Measurements from ENCODE around the gene TMEM26.

Gene TMEM26

DNA sequence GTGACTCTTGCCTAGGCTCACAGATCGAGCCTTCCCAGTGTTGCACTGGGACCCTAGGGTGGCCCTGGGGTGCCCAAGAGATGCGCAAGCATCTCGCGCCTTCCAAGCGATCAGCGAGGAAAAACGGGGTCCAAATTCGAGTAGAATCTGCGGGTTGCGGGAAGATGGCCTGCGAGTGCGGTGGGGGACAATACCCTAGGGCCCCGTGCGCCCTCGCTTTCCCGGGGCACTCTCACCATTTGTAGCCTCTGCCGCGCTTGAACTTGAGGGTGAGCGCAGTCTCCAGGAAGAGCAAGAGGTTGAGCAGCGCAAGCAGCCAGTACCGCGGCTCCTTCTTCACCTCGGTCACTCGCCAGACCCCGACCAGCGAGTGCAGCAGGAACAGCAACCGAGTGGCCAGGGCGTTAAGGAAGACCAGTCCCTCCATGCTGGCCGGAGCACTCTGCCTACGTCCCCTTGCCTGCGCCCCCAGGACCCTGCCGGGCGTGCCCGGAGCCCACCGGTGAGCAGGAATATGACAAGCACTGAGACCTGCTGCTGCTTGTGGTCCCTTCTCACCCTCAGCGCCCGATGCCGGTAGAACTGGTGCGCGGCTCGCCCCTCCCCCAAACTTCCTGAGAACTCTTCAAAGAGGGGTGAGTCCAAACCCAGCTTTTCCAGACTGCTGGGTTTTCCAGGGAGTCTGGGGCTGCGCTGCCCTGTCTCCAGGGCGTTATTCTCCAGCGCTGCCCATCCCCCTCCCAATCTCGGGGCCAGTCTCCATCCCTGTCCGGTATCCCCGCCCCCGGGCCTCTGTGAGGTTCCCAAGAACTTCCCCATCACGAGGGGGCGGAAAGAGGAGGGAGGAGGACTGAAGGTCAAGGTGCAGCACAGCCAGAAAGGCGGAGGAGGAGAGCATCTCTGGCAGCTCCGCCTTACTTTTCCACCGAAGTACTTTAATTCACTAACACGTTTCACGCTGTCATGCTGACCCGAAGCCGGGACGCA is at the start of gene TMEM26:
TSS of gene TMEM26 (minus strand) at position 727 of the 987 bp plus-strand sequence. CDS start at position 427, 300 bp downstream.
- no peak for DNase-seq

DNA sequence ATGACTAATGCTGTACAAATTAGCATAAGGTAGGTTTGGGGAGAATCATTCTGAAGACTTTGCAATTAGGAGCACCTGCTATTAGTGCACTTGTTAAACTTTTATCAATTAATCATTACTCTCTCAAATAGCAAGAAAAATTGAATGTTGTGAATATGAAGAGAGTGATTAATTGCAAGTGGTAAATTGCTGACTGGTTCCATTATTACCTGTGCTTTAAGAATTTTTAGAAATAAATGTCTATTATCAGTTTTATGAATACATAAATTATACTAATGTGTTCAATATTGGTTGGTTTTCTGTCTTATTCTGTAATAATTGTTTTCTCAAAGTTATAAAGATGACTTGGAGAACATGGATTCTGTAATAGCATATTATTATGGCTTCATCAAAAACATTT is 47.3 kb upstream of the TMEM26 start:
- no peak for DNase-seq

DNA sequence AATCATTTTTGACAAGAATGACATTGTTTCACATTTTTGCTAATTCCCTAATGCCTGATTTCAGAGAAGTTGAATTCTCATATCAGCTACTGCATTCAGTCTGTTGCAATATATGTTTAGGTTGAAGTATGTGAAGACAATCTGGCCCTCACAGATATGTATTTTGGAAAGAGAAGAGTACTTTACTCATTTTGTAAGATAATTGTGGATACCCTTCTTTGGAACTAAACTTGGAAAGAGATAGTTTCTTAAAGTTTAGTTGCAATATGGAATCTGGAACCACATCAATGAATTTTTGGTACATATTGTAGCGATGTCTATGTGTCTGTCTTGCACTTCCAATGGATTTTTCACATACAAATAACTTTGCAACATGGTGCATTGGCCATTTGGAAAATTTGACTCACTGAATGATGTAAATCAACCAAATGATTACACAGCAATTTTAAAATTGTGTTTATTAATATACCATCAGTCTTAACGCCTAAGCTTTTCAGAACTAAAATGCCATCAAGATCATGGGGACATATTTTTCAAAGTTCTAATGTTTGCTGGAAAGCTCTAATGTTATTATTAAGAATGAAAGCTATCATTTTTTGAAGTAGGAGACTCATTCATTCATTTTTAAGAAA is 39.3 kb upstream of the TMEM26 start:
- no peak for DNase-seq

DNA sequence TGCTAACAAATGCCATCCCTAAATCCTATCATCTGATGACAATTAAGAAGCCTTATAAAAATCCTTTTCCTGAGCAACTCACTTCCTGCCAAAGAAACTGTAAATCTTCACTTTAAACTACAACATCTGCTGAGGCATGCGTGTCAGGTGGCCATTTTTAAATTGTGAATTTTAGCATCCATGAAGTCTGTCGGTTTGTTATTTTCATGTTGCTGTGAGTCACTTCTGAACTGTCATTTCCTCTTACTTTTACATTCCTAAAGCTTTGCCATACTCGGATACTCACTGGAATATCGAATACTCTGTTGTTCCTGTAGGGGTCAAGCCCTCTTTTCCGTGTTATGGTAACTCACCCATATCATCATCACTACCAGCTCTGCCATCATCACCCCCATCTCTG is 34.3 kb upstream of the TMEM26 start:
- no peak for DNase-seq

DNA sequence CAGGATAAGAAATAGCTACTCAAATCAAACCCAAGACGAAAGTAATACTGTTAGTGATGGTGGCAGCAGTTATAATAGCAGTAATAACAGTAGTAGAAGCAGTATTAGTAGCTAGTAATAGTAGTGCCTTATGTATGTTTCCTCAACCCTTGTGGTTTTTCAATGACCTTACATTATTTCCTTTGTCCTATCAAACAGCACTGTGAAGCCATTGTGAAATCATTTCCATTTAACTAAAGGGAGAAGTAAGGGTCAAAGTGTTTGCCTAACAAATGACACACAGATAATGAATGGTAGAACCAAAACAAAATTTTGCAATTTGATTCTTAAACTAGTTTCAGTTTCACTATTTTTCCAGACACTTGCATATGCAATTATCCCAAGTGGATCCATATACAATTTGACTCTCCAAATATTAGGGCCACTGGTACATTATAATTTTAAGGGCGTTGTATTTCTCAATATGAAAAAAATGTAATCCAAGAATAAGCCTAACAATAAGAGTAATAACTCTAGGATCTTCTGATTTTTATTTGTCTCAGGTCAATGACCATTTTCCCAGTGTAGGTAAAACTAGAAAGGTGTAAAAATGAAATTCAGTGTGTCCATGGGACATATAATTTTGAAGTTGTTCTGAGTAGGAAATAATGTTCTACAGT is 33.7 kb upstream of the TMEM26 start:
- DNase-seq = no peak

DNA sequence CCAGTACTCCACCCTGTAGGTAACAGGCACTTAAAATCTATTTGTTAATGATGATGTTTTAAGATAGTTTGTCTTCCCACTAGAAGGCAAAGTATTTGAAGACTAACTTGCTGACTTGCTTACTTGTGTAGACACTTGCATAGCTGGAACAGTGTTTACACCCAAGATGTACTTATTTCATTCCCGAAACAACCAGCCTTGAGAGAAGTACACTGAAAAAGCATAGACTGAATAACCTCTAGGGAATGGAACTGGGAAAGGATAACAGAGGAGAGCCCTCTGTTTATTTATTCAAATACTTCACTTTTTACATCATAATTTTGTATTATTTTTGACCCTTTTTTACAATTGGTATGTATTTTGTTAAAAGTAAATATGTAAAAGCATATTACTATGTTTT is 33.1 kb upstream of the TMEM26 start:
- no peak for DNase-seq

DNA sequence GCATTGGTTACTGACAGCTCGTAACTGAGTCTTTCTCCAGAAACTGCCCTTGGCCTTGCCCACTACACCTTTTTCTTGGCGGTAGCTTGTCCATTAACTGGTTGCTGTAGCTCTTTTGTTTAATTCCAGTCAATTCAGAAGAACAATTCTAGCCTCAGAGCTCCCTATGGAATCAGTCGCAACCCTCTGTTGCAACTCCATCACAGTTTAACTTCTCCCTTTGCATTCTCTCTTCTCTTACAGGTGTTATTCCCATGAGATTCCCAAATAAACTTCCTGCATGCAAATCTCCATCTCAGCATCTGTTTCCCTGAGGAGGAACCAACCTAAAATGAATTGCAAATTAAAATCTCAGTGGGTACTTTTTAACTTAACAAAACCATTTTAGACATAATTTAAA is 28.4 kb upstream of the TMEM26 start:
- DNase-seq = no peak

DNA sequence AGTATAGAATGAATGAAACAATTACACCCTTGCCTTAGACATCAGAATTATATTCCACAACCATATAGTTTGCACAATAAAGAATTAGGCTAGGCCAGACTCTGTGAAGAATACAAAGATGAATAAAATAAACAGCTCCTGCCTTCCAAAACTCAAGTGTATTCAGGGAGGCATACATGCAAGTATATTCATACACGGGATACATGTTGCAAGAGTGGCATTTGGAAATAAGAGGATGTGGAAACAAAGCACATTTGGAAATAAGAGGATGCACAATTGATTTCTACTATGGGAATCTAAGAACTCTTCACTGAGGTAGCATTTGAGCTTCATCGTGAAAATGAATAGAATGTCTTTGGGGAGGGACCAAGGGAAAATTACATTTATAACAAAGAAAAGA is 27.0 kb upstream of the TMEM26 start:
- DNase-seq = no peak

DNA sequence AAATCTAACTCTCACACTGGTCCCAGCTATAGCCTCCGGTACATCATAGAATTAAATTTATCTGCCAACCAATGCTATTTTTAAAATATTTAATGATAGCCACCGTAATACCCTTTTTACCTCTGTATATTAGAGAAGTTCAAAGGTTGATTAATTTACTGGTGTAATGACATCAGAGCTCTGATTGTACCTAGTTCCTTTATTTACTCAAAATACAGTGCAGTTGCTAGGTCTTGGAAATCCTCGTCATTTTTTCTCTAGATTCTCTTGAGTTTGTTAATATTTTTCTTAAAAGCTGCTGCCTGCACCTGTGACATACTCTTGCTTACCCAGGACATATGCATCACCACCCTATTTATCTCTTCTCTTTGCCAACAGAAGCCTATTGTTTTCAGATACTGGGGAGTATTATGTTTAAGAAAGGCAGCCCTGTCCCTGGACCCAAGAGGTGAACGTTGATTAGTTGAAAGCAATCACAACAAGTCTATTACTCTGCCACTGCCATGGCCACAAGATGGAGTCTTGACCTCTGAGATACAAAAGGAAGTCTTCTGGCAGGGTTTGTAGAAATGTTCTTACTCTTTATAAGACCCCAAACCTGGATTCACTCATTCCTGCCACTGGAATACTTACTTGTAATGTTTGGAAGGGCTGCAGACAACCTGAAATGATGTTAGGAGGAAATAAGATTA is 25.6 kb upstream of the TMEM26 start:
- no peak for DNase-seq

DNA sequence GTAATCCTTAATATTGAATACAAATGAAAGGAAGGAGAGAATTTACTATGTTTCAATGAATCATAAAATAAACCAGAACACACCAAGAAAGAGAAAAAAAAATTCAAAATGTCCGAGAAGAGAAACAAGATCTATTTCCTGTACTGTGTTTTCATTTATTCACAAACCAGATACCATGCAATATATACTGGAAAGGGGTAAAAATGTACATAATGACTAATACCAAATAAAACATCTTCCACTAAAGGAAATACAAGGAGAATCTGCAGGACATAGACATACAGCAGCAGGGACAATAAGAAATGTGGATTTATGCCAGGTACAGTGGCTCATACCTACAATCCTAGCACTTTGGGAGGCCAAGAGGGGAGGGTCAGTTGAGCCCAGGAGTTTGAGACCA is 24.3 kb upstream of the TMEM26 start:
- no peak for DNase-seq

DNA sequence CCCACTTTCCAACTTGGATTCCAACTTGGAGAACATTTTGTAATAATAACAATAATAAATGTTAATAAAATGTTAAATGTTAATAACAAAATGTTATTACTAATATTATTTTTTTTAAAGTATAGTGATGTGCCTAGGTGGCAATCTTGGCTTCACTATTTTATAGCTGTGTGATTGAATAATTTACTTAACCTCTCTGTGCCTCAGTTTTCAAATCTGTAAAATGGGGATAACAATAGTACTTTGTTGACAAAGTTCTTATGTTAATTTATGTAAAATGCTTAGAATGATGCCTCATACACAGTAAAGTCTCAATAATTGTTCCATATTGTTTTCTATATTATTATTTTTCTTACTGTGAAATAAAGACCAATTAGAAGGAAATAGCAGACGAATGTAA is 23.3 kb upstream of the TMEM26 start:
- no peak for DNase-seq

DNA sequence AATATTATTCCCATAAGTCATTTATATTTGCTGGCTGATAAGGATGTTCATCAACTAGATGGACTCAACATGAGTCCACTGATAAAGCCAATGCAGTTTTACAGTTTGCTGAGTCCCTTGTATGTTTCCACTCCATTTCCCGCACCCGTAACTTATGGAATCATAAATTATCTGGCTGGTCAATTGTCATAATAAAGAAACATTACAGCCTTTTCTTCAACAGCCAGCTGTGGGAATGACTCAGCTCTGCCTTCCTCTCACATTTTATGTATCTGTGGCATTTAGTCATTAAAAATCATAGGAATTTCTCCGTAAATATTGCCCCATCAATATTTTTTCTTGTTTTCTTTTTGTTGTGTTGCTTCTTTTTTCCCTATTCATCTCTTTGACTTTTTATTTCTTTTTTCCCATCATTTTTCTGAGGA is 22.3 kb upstream of the TMEM26 start:
- no peak for DNase-seq

DNA sequence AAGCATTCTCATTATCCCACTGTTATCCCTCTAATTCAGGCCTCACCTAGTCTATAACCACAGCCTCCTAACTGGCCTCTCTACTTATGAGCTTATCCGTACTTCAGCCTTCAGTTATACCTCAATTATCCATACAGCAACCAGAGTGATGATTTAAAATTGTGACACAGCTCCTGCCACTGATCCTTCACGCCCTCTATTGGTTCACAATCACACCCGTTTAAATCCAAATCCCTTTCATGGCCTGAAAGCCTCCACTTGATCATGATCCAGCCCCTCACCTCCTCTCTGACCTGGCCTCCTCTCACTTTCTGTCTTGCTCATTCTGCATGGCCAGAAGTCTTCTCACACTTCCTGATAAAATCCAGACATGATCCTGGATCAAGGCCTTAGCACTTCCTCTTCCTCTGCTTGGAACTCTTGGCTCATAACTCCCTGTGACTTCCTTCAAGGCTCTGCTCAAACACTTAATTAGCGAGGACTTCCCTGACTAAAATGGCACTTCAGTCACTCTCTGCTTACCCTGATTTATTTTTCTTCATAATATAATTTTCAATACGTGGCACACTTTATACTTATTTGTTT is 19.0 kb upstream of the TMEM26 start:
- no peak for DNase-seq

DNA sequence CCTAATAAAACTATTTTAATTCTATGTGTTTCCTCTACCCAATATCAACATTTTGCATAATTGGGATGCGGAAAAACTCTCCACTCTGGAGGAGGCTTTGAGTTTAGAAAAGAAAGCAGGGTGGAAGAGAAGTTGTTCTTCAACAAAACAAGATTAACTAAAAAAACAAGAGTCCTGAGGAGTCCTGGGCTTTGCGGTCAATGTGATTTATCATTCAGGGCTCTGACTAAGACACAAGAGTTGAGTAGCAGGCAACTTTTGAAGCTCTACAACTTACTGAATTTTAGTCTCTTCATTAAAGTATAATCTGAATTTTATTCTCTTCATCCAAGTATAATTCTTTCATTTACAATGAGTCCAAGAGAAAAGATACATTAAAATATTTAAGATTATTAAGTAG is 18.3 kb upstream of the TMEM26 start:
- DNase-seq = no peak

DNA sequence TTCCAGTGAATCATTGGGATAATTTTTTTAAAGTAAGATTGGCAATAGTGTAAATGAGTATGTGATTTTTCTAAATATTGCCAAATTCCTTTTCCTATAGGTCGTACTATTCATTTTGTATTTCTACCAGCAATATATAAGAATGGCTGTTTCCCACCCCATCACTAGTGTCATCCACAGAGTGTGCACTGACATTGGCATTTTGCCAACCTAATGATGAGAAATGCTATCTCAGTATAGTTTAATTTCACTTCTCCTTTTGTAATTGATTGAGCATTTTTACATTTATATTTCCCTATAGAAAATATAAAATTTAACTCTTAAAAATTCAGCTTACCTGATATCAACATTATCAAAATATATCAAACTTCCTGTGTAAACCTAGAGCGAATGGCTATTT is 17.6 kb upstream of the TMEM26 start:
- no peak for DNase-seq

DNA sequence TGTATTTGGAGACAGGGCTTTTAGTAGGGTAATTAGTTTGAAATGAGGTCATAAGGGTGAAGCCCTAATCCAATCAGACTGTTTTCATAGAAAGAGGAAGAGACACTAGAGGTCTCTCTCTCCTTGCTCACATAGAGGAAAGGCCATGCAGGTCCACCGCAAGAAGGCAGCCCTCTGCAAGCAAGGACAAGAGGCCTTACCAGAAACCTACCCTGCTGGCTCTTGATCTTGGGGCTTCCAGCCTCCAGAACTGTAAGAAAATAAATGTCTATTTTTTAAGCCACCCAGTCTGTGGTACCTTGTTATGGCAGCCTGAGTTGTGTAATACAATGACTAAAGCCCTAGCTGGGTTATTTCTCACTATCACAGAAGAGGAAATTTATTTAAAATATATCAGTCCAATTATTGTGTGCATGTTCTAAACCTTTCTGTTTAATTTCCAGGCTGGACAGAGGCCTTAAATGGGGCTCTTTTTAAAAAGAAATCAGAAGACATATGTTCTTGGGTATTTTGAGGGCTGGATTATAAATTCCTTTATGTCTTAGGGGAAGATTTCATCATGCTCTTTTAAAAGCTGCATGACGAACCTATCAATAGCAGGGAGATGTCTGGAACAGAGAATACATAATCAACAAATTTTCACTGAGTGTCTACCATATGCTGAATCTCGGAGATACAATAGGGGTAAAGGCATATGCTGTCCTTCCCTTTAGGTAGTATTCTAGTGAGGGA is 12.9 kb upstream of the TMEM26 start:
- DNase-seq = no peak

DNA sequence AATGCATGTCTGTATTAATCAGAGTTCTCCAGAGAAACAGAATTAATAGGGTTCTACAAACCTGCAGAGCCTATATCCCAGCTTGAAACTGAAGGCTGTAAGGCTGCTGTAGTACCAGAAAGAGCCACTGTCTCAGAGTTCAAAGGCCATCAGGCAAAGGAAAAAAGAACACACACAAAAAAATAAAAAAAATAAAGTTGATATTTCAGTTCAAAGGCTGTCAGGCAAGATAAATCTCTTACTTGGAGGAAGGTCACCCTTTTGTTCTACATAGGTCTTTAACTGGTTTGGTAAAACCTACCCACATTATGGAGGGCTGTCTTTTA is 12.0 kb upstream of the TMEM26 start:
- no peak for DNase-seq

DNA sequence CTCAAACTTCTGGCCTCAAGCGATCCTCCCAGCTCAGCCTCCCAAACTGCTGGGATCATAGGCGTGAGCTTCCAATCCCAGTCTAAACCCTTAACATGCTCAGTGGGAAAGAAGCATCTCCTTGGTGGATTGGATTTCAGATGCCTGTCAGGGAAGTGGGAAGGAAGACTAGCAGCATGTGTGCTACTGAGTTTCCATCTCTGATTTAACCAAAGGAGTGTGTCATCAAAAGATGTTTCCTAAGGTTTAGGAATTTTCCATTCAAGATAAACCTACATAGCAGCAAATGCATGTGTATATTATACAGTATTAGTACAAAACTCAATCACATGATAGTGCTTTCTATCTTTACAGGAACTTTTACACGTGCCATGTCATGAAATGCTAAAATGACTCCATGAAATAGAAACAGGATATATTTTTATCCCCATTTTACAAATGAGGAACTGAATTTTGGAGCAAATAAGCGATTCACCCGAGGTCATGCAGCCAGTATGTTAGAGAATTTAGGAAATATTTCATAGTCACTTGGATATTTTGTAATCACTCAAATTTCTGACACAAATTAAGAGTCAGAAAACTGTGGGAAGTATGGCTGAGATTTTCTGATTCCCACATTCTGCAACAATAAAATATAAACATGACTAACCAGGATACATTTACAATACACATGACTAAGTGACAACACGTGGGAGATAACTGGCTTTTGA is 11.4 kb upstream of the TMEM26 start:
- no peak for DNase-seq

DNA sequence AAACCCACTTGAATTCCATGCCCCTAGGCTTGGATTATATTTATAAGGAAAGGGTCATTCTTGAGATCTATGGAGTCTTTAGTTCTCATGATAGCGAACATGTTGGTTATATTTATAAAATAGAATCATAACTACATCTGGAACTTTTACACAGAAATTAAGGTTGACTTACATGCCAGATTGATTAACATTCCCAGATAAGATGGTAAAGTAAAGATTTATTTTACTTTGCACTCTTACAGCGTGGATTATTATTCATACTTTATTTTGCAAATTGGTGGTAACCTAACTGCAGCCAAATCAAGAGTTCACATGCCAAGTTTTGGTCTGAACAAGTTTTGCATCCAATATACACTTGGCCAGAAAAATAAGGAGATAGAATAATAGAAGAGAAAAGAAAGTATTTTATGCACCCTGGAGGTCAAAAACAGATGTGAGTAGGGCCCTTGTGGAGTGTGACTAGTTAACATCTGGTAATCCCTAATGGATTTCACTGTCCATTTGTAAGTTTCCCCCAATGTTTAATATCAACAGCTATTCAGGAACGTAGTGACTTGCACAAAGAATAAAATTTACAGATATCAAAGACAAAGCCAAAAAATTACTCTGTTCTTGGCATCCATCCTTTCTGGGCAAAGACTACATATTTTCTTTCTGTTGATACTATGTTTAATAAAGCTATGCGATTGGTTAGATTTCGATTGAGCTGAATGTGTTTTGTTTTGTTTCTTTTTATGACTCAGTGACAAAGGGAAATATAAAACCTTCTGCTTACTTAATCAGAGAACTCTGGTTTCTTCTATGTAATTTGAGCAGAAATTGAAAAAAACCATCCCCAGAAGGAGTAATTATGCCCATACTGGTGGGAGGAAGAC is 10.1 kb upstream of the TMEM26 start:
- no peak for DNase-seq

DNA sequence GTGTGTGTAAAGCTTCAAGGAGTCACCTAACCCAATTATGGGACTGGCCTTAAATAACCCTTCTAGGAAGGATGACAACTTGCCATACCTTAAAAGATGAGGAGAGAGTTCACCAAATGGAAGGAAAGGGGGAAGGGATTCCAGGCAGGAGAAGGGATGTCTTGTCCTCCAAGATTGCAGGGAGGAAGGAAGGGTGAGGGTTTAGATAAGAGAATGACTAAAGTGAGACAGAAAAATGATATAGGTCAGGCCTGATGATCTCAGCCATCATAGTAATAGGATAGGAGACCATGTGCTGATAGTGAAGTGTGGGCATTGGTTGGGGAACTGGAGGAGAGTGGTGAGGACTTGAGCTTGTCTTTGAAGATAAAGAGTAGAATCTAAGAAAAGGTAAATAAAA is 7.7 kb upstream of the TMEM26 start:
- no peak for DNase-seq

DNA sequence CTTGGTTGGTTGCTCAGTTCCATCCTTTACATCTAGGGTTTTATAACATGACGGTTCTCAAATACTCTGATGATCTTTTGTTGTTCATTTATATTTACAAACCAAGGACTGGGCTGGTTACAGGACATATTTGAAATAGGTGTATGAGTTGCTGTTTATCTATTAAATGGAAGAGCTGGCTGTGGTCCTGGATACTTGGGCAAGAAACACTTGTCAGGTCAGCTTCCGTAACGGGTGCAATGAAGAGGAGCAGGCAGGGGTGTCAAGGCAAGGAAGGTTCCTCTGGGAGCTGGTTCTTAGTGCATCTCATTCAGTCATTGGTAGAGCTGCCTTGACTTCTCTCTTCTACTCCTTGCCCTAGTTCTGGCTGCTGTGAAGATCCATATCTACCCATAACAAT is 4.8 kb upstream of the TMEM26 start:
- DNase-seq = no peak
